NCI-H2196 (cell line): Measurements from ENCODE around the gene ENTREP1.
"Not testable (repeated sequence)": the region's sequence is repeated elsewhere in the genome, so short reads cannot be mapped to it uniquely, and the experiment has no call there.

ENCODE experiments used
- DNase-seq: peaks from one replicate; lab custom pipeline; 2025; ENCODE audit not compliant: unreplicated experiment; lab: John Stamatoyannopoulos, UW

ENTREP1 gene

DNA sequence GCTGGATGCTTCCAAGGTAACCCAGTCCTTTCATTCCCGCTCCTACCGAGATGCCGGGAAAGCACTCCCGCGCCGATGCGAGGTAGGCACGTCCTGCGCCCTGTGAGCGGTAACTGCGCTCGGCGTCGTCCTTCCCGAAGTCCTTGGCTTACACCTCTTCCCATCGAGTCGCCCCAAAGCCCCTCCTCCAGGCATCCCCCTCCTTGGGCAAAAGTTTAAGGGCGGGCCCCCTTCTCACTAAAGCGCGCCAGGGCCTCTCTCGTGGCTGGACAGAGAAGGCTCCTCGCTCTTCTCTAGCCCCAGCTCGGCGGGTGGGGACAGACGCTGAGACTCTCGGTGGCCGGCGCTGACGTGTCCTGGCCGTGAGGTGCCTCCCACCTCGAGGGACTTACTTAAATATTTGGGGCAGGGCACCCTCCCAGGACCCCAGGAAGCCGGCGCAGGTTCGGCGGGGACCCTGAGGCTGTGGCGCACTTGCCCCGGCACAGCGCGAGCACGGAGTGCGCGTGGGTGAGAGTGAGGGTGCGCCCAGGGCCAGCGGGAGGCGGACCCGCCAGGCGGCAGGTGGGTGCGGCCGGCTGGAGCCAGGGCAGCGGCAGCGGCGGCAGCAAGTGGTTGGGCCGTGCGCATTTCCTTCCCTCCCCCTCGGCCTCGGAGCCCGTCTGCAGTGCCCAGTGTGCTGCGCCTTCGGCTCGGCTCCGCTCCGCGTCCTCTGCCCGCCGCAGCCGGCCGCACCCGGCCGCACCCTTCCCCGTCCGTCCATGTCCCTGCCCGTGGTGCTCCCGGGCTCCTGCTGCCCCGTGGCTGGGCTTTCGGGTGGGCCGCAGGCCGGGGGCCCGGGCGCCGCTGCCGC is at the start of gene ENTREP1:
ENTREP1 (plus strand) TSS at position 667 of the 853 bp plus-strand sequence; CDS start at position 762, 95 bp downstream.
- DNase-seq = peak; percentile 64

GRCh38 chr9:69276775-69277174 is 48.2 kb upstream of the ENTREP1 start:
- no peak for DNase-seq

- DNase-seq = no peak
Observed at GRCh38 chr9:69279084-69279731, 45.8 kb upstream of the ENTREP1 start.

DNA sequence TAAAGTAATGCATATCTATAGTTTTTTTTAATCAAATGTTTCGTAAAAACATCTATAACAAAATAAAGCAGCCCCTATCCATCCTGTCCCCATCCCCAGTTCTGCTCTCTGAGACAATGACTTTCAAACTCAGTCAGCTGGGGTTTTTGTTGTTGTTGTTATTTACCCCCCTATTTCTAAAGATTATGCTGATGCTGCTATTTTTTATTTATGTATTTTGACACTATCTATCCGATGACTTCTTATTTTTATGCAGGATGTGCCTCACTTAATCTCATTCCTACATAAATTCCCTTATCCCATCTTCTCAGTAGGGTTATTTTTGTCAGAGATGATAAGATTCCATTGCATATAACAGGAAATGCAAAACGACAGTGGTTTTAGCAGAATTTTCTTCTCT is 45.3 kb upstream of the ENTREP1 start:
- no peak for DNase-seq

GRCh38 chr9:69283003-69283402 is 42.0 kb upstream of the ENTREP1 start:
- no peak for DNase-seq

DNA sequence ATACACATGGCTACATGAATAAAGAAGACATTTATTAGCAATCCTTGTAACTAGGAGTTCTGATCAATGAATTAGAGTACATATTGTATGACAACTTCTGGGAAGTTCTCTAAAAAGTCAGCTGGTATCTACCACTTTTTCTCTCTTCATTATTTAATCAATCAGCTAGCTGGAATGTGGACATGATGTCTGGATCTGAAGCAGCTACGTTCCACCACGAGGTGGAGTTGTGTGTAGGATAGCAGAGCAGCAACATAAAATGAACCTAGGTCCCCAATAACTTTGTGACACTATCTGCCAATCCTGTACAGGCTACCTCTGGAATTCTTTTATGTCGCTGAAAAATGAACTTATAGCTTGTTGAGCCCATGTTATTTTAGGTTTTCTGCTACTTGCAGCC is 32.9 kb upstream of the ENTREP1 start:
- DNase-seq = no peak

DNA sequence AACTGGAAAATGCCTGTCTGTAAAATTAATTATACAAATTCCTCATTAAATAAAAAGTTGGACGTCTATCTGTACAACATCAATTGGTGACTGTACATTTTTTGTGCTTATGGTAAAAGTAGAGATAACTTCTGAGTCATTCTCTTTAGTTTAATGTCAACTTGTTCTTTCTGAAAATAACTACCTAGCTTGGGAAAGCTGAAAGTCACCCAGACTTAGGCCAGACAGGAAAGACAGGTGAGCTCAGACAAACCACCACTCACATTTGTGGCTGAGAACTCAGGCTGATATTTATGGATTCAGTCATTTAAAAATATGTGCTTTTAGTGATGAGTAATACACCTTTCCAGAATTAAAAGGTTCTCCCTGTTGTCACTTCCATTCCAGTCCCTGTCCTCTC is 31.9 kb upstream of the ENTREP1 start:
- DNase-seq = no peak

DNA sequence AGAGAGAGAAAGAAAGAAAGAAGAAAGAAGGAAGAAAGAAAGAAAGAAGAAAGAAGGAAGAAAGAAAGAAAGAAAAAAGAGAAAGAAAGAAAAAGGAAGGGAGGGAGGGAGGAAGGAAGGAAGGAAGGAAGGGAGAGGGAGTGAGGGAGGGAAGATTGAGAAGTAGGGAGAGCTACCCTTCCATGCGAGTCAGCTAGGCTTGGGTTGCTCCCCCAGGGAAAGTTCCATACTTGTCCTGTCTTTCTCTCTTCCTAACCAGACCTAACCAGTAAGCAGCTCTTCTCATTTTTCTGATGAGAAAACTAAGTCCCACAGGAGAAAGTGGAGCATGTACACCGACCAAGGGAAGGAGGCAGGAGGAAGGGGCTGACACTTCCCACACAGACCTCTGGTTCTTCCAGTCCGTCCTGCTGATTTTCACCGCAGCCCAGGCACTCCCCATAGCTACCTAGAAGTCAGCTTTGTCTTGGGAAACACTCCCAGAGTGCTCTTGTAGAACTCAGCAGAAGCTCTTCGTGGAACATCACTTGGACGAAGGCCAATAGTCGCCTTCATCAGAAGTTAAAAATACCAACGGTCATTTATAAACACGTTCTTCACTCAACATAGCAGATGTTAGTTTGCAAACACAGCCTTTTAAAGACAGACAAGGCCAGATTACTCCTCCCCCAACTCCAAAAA is 29.0 kb upstream of the ENTREP1 start:
- no peak for DNase-seq

DNA sequence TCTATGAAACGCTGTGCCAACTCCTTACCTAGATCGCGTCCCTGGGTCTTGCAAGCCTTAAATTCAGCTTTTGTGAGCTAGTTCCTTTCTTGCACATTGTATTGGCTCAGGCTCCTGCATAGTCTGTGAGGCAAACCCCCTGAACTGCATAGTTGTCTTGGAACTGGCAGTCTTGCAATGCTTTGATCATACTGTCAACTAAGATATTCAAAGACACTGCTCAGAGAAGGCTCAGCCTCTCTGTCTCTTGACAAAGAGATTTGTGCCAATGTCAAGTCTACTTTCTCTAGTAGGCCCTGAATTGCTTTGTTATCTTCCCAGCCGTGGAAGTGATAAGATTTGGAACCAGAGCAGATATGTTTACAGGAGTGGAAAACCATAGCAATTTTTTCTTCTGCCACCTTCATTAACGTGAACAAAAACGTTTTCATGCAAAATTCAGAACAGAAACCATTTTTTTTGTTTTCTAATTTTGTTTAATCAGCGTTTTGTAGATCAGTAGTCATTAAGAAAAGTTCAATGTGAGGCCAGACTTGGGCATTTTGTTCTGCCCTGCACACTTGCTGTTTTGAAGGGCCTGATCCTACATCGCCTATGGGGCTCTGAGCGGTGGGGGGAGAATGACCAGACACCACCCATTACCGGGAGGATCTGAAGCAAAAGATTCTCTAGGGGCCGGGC is 27.6 kb upstream of the ENTREP1 start:
- DNase-seq = no peak

- DNase-seq = no peak
Observed at GRCh38 chr9:69299315-69299714, 25.7 kb upstream of the ENTREP1 start.

- no peak for DNase-seq
Observed at GRCh38 chr9:69299826-69300225, 25.2 kb upstream of the ENTREP1 start.

- DNase-seq = no peak
Observed at GRCh38 chr9:69303331-69303730, 21.7 kb upstream of the ENTREP1 start.

DNA sequence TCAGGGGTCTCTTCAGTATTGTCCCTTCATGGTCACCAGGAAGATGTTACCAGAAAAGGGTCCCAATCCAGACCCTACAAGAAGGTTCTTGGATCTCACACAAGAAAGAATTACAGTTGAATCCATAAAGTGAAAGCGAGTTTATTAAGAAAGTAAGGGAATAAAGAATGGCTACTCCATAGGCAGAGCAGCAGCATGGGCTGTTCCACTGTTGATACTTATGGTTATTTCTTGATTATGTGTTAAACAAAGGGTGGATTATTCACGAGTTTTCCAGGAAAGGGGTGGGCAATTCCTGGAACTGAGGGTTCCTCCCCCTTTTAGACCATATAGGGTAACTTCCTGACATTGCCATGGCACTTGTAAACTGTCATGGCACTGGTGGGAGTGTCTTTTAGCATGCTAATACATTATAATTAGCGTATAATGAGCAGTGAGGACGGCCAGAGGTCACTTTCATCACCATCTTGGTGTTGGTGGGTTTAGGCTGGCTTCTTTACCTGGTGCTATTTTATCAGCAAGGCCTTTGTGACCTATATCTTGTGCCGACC is 18.0 kb upstream of the ENTREP1 start:
- DNase-seq = not testable (repeated sequence)

DNA sequence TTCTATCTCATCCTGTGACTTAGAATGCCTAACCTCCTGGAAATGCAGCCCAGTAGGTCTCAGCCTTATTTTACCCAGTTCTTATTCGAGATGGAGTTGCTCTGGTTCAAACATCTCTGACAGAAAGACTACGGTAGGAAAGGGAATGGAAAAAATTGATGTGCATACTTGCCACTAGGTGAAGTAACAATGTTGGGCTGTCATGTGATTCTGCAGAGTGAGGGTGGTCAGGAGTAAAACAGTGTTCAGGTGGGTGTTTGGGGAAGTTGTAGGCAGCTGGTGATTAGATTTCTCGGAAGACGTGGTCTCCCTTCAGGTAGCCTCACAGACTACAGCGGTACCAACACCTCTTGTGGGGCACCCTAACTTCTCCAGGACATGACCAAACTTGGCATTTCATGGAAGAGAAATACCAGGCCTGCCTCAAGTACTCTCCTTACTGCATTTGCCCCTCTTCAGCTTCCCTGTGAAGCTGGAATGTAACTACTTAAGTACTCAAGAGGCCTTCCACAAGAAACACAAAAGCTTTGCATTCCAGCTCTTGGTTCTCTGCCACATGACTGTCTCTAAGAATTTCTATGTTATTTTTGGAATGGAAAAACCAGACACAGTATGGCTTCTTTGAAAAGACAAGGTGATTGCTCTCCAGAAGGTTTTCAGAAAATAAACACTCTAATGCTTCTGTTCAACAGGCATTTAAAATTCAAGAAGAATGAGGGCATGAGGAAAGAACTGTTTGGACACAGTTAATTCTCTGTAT is 17.4 kb upstream of the ENTREP1 start:
- peak; percentile 32 for DNase-seq

GRCh38 chr9:69308206-69308931 is 16.6 kb upstream of the ENTREP1 start:
- DNase-seq = no peak

GRCh38 chr9:69313175-69313574 is 11.8 kb upstream of the ENTREP1 start:
- no peak for DNase-seq

DNA sequence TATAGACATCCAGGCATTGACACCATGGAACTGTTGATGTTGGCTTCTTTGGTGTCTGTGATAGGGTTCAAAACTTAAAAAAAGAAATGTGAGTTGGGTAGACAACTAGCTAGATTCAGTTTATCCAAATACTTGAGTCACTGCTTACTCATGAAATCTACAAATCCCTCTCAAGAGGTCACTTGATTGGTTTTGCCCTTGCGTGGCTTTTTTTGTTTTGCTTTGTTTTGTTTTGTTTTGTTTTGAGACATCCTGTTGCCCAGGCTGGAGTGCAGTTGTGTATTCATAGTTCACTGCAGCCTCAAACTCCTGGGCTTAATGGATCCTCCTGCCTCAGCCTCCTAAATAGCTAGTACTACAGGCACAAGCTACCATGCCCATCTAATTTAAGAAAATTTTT is 10.5 kb upstream of the ENTREP1 start:
- DNase-seq = no peak

DNA sequence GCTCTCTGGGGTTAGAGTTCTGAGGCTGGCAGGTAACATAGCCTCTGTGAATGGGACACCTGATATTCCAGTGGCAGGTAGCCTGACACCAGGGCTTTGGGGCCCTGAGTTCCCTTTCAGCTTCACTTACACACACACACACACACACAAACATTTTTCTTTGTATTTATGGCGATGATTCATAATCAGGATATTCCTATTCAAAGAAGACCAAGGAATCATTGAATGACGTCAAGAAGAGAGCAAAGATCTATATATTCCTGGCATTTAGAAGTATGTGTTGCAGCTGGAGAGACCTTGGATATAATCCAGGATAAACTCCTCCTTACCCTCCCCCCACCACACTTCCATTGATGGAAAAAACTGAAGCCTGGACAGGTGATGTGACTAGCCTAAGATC is 7.9 kb upstream of the ENTREP1 start:
- no peak for DNase-seq

- DNase-seq = no peak
Observed at GRCh38 chr9:69317894-69318293, 7.1 kb upstream of the ENTREP1 start.
